HG02852 (cell line): ENCODE measurements around the gene KIAA0232.

ENCODE experiments used
- ATAC-seq: cut with Tn5 transposase; IDR thresholded peaks from one replicate; pipeline ENCODE4 v1.9.1; 2021; ENCODE audit warnings: mild to moderate bottlenecking, moderate library complexity; ENCODE audit not compliant: unreplicated experiment

The KIAA0232 gene, protein sequence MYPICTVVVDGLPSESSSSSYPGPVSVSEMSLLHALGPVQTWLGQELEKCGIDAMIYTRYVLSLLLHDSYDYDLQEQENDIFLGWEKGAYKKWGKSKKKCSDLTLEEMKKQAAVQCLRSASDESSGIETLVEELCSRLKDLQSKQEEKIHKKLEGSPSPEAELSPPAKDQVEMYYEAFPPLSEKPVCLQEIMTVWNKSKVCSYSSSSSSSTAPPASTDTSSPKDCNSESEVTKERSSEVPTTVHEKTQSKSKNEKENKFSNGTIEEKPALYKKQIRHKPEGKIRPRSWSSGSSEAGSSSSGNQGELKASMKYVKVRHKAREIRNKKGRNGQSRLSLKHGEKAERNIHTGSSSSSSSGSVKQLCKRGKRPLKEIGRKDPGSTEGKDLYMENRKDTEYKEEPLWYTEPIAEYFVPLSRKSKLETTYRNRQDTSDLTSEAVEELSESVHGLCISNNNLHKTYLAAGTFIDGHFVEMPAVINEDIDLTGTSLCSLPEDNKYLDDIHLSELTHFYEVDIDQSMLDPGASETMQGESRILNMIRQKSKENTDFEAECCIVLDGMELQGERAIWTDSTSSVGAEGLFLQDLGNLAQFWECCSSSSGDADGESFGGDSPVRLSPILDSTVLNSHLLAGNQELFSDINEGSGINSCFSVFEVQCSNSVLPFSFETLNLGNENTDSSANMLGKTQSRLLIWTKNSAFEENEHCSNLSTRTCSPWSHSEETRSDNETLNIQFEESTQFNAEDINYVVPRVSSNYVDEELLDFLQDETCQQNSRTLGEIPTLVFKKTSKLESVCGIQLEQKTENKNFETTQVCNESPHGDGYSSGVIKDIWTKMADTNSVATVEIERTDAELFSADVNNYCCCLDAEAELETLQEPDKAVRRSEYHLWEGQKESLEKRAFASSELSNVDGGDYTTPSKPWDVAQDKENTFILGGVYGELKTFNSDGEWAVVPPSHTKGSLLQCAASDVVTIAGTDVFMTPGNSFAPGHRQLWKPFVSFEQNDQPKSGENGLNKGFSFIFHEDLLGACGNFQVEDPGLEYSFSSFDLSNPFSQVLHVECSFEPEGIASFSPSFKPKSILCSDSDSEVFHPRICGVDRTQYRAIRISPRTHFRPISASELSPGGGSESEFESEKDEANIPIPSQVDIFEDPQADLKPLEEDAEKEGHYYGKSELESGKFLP (N-terminal part only)

DNA sequence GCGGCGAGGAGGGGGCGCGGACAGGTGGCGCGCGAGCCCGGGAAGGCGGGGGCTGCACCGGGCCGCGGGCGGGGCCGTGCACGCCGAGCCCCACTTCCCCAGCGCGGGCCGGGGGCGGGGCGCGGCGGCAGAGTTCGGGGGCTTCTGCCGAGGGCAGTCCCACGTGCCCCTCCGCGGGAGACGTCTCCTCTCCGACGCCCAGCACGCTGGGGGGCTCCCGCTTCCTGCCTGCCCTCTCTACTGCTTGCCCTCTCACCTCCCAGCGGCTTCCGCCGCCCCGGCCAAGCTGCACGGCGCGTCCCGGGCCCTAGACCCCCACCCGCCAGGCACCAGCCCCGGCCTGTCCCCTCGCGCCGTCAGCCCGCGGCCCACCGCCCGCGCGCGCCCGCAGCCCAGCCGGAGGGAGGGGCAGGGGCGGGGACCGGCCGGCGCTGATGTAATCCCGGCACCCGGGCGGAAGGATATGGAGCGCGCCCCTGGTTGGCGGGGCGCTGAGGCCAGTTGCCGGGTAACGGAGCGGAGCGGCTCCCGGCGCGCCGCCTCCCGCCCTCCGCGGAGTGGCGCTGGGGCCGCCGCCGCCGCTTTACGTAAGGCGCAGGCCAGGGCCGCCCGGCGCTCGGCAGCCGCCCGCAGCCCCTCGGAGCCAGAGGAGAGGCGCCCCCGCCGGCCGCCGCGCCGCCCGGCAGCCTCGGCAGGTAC is at the start of gene KIAA0232:
KIAA0232 (plus strand) TSS at position 581 of the 699 bp plus-strand sequence. CDS start 41,727 bp downstream, outside the sequence.
- peak; percentile 74 for ATAC-seq

- no peak for ATAC-seq
These were observed 49.0 kb upstream of the KIAA0232 start for GRCh38 chr4:6733358-6734164.

DNA sequence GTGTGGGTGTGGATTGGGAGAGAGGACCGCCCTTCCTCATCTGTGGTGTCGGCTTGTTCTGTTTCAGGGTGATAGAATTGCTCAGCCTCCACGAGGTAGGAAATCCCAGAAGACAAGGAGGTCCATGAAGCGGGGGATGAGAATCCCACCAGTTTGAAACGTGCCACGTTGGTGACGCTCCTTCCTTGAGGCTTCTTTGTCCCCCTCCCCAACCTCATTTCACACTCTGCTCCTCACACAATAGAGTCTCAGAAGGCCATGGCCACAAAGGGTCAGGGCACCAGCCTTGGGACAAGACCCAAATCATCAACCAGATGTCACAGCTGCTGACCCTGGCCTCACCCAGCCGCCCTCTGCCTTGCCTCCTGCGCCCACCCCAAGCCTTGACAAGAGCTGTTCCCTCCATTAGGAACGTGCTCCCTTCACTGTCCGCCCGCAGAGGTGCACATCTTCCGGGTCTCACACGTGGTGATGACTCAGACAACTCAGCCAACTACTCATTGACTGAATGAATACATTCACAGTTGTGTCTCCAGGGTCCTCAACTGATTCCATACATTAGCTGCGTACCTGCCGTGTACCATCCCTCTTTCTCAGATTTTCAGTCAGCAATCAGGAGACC is 48.3 kb upstream of the KIAA0232 start:
- no peak for ATAC-seq

- no peak for ATAC-seq
These were observed 42.6 kb upstream of the KIAA0232 start for GRCh38 chr4:6739920-6740319.

DNA sequence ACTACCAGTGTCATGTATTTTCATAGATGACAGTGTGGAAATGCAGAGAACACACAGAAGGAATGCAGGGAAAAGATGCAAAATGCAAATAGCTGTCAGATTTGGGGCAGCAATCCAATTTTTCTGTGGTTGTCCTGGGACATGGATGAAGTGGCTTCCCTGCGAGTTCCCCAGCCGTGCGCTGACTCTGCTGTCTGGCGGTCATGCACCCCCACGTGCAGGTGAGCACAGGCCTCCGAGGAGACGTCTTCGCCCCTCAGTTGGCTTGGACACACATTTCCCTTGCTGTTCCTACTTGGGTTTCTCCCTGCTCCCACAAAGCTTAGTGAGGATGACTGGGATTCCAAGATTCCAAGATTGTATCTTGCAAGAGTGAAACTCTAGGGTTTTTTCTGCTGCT is 42.2 kb upstream of the KIAA0232 start:
- ATAC-seq = no peak

DNA sequence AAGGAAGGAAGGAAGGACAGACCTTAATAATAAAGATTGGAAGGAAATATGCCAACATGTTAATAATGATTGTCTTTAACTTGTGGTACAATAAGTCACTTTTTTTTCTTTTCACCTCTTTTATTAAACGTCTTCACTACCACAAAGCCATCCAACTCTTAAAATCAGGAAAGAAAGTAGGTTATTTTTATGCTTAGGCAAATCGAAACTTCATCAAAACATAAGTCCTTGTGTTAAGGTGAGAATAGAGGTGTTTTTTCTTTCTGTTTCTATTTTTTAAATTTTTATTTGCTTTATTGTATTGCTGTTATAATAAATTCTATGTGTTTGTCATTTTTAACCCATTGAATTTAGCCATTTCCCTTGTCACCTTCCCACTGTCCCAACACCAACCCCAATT is 40.0 kb upstream of the KIAA0232 start:
- ATAC-seq = no peak

- ATAC-seq = no peak
These were observed 39.5 kb upstream of the KIAA0232 start for GRCh38 chr4:6742989-6743388.

DNA sequence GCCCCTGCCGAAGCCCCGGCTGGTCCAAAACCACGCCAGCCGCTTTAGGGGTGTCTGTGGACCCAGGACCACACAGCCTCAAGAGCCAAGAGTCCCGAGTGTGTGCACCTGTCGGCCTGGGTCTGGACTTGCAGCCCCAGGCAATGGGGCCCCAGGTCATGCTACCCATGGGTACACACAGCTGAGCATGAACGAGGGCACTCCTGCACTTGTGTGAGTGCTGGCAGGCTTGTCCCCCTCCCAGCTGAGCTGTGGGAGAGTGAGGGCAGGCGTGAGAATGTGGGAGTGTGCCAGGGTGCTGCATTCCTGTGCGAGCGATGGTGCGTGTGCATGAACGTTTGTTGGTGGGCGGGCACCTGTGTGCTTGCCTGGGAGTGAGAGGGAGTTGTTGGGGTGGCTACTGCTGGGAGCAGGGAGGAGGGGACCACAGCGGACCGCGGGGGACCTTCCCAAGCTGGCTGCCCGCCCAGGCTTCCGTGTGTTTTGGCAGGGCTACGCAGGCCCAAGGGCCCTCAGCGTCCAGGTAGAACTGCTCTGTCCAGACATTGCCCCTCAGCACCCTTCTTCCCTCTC is 35.7 kb upstream of the KIAA0232 start:
- no peak for ATAC-seq

GRCh38 chr4:6747294-6748051 is 35.1 kb upstream of the KIAA0232 start:
- no peak for ATAC-seq

DNA sequence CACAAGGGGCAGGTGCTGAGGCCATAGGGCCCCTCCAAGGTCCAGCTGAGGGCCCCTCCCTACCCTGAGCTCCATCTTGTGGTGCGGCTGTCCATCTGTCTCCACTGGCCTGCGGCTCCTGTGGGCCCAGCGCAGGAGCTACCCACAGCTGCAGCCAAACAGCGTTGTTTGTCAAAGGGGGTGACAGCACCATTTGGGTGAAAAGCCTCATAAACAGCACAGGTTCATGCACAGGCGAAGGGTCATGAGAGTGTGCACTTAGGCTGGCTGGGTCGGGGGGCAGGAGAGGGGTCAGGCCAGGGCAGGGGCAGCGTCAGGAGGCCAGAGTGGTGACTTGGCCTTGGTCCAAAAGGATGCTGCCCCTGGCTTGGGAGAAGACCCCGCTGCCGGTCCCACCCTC is 34.2 kb upstream of the KIAA0232 start:
- ATAC-seq = no peak

DNA sequence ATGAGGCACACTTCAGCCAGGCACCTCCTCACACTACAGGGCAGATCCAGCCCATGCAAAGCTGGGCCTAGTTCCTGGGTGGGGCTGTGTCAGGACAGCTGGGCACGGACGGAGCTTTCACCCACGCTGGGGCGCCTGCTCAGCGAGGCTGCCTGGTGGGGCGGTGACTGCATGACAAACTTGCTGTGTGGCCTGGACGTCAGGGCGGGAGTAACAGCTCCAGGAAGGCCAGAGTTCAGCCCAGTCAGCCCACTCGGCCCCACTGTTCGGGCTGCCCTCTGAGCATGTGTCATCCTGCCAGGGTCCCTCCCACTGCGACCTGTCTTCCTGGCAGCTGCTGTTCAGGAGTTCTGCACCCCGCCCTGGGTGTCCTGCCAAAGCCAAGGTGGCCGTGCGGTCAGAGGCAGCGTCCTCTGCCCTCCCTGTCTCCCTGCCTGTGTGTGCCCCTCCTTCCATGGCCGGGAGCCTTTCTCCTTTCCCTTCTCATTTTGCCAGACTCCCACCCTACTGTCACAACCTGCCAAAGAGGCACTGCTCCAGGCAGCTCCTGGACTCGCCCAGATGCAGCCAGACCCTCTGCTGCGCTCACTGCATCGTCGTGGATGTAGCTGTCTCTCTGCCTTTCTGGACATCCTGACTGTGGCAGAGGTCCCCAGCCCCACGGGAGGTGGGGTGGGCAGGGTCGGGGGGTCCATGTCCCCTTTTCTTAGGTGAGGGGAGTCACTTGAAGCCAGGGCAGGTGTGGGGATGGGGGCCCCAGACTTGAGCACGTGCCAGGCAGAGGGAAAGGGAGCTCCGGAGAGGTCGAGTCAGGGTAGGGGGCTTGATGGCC is 33.0 kb upstream of the KIAA0232 start:
- ATAC-seq = no peak

GRCh38 chr4:6750286-6751221 is 32.0 kb upstream of the KIAA0232 start:
- ATAC-seq = no peak

GRCh38 chr4:6751611-6752485 is 30.7 kb upstream of the KIAA0232 start:
- no peak for ATAC-seq

GRCh38 chr4:6752486-6752829 is 30.1 kb upstream of the KIAA0232 start:
- ATAC-seq = no peak

DNA sequence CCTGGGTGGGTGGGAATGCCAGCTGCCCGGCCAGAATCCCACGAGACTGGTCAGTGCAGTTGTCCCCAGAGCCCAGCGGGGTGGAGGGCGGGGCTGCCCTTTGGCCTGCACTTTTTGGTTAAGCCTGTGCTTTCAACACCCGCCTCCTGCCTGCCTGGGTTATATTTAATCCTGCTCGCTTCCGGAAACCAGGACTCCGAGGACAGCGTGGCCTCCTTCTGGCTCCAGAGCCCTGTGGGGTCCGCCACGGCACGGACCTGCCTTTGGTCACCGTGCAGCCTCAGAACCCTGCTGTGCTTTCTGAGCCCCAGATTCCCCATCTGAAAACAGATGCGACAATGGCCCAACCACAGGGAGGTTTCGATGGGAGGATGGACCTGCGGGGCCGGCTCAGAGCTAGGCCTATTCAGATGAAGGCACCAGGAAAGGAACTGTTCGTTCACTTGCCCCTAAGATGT is 29.4 kb upstream of the KIAA0232 start:
- no peak for ATAC-seq
